ENCODE measurements around the gene AGBL4.

Gene AGBL4

DNA sequence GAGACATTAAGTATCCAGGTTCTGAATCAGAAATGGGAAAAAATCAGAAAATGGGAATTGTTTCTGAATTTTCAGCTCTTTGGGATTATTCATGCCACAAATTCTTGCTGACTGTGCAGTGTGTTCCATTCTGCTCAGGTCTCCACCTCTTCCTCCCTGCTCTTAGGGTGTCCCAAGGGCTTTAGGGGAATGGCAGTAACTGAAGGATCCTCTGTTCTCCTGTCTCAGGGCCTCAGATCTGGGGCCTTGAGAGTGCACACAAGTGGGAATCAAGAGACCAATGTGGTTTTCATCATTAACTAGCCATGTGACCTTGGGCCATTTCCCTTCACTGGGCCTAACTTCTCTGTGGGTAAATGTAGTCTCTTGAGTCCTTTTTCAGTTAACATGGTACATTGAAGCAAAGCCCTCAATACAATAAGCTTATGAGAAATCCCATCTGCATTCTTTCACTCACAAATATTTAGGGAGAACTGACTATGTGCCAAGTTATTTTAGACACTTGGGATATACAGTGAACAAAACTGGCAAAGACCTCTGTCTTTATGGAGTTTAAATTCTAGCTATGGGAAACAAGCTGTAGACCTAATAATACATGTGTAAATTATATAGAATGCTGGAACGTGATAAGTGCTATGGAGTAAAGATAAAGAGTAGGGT, 1476.1 kb downstream of the AGBL4 start (continued):
- TF ChIP-seq SCRT2 (tag by site-specific recombination; IDR thresholded peaks at IDR 0.05) = no peak
- TF ChIP-seq YY2 (tag by site-specific recombination; IDR thresholded peaks at IDR 0.05) = no peak
- no peak for TF ChIP-seq ZNF404 (tag by site-specific recombination; IDR thresholded peaks at IDR 0.05)
- TF ChIP-seq MZF1 (tag by site-specific recombination; IDR thresholded peaks at IDR 0.05; ENCODE audit: borderline replicate concordance) = no peak

DNA sequence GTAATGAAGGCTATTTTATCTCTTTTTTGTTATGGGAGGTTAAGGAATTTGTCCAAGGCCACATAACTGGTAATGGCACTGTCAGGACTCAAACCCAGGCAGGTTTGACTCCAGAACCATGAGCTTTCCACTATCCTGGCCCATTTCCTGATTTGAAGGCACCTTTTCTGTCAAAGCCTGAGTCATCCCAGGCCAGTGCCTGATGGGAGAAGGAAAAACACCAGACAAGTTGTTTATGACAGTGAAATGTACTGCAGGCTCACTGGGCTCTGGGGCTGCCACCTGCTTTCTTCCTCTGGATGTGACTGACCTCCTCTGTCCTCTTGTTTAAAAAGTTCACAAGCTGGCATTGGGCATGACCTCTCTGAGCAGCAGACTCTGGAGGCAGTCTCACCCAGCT, 1479.9 kb downstream of the AGBL4 start:
- H3K36me3 ChIP-seq (ENCODE audit: control insufficient read depth in 2 of 2, insufficient read depth in 1 of 2, low read length in 2 of 2) = no peaks in the 10 kb centered on the region
- no peak overlapping the region for H3K4me3 ChIP-seq (ENCODE audit: low read depth, low read length)
- H3K27ac ChIP-seq (ENCODE audit: extremely low read depth, low read depth, low read length) = no peak overlapping the region
- ChIA-PET CTCF (interaction anchor here (1.0 kb wide), 1 partner anchor 129 kb away, joined by 3 read pairs; no protein-coding TSS in a partner anchor), POLR2A (no interaction called here)
- no peaks in the 10 kb centered on the region for H3K4me1 ChIP-seq (ENCODE audit: control insufficient read depth, insufficient read depth, low read length)
- no peak for TF ChIP-seq ZNF623 (tag by site-specific recombination; IDR thresholded peaks at IDR 0.05)
- TF ChIP-seq, protein P1, sequence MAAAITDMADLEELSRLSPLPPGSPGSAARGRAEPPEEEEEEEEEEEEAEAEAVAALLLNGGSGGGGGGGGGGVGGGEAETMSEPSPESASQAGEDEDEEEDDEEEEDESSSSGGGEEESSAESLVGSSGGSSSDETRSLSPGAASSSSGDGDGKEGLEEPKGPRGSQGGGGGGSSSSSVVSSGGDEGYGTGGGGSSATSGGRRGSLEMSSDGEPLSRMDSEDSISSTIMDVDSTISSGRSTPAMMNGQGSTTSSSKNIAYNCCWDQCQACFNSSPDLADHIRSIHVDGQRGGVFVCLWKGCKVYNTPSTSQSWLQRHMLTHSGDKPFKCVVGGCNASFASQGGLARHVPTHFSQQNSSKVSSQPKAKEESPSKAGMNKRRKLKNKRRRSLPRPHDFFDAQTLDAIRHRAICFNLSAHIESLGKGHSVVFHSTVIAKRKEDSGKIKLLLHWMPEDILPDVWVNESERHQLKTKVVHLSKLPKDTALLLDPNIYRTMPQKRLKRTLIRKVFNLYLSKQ (tag by site-specific recombination; IDR thresholded peaks at IDR 0.05; ENCODE audit: borderline replicate concordance) = no peak
- TF ChIP-seq ZNF214 (tag by site-specific recombination; IDR thresholded peaks at IDR 0.05; ENCODE audit: borderline replicate concordance) = no peak
- no peak for TF ChIP-seq WT1 (tag by site-specific recombination; IDR thresholded peaks at IDR 0.05)
- TF ChIP-seq ZNF768 (tag by site-specific recombination; IDR thresholded peaks at IDR 0.05) = no peak
- TF ChIP-seq ZBTB21 (tag by site-specific recombination; IDR thresholded peaks at IDR 0.05) = no peak
- no peak for TF ChIP-seq ZNF660 (tag by site-specific recombination; IDR thresholded peaks at IDR 0.05)
- TF ChIP-seq KLF9 (tag by site-specific recombination; IDR thresholded peaks at IDR 0.05; ENCODE audit: low read depth) = no peak
- TF ChIP-seq ZNF302 (tag by site-specific recombination; IDR thresholded peaks at IDR 0.05; ENCODE audit: low read depth) = no peak
- H3K9me3 ChIP-seq (ENCODE audit: control insufficient read depth, insufficient read depth, low read depth, low read length) = no peaks in the 10 kb centered on the region

DNA sequence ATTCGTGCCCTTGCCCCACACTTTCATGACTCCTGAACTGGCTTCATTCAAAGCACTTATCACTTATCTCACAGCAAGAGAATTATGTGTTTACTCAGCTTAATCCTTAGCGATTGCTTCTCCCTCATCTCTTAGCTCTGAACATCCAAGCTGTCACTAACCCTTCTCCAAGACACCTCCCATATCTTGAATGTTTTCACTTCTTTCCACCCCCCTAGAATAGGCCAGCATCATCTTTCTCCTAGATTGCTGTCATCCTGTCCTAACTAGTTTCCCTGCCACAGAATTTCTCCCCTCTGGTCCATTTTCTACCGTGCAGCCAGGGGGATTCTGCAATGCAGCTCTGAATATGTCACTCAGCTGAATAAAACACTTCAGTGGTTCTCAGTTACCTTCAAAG, 1483.2 kb downstream of the AGBL4 start:
- H3K27ac ChIP-seq (ENCODE audit: extremely low read depth, low read depth, low read length) = no peak overlapping the region
- H3K4me1 ChIP-seq (ENCODE audit: control insufficient read depth, insufficient read depth, low read length) = no peaks in the 10 kb centered on the region
- H3K36me3 ChIP-seq (ENCODE audit: control insufficient read depth in 2 of 2, insufficient read depth in 1 of 2, low read length in 2 of 2) = no peaks in the 10 kb centered on the region
- ChIA-PET CTCF (interaction anchor here (0.7 to 1.4 kb wide), 3 partner anchors 10 to 924 kb away, joined by 3 to 6 read pairs (median 4); no protein-coding TSS in a partner anchor), POLR2A (no interaction called here)
- no peaks in the 10 kb centered on the region for H3K9me3 ChIP-seq (ENCODE audit: control insufficient read depth, insufficient read depth, low read depth, low read length)
- H3K4me3 ChIP-seq (ENCODE audit: low read depth, low read length) = no peak overlapping the region
- TF ChIP-seq, protein P2, sequence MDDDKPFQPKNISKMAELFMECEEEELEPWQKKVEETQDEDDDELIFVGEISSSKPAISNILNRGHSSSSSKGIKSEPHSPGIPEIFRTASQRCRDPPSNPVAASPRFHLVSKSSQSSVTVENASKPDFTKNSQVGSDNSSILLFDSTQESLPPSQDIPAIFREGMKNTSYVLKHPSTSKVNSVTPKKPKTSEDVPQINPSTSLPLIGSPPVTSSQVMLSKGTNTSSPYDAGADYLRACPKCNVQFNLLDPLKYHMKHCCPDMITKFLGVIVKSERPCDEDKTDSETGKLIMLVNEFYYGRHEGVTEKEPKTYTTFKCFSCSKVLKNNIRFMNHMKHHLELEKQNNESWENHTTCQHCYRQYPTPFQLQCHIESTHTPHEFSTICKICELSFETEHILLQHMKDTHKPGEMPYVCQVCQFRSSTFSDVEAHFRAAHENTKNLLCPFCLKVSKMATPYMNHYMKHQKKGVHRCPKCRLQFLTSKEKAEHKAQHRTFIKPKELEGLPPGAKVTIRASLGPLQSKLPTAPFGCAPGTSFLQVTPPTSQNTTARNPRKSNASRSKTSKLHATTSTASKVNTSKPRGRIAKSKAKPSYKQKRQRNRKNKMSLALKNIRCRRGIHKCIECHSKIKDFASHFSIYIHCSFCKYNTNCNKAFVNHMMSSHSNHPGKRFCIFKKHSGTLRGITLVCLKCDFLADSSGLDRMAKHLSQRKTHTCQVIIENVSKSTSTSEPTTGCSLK (tag by site-specific recombination; IDR thresholded peaks at IDR 0.05) = no peak
- TF ChIP-seq ZNF174 (tag by site-specific recombination; IDR thresholded peaks at IDR 0.05) (no peak), ZNF629 (tag by site-specific recombination; IDR thresholded peaks at IDR 0.05) (no peak), ZNF785 (tag by site-specific recombination; IDR thresholded peaks at IDR 0.05) (no peak), ZNF600 (tag by site-specific recombination; IDR thresholded peaks at IDR 0.05) (no peak), KLF1 (tag by site-specific recombination; IDR thresholded peaks at IDR 0.05) (no peak), ZNF140 (tag by site-specific recombination; IDR thresholded peaks at IDR 0.05) (no peak), ZNF138 (tag by site-specific recombination; IDR thresholded peaks at IDR 0.05; ENCODE audit: borderline replicate concordance) (no peak), ZNF404 (tag by site-specific recombination; IDR thresholded peaks at IDR 0.05) (no peak), IKZF3 (tag by site-specific recombination; IDR thresholded peaks at IDR 0.05) (no peak)
- TF ChIP-seq, protein P3, sequence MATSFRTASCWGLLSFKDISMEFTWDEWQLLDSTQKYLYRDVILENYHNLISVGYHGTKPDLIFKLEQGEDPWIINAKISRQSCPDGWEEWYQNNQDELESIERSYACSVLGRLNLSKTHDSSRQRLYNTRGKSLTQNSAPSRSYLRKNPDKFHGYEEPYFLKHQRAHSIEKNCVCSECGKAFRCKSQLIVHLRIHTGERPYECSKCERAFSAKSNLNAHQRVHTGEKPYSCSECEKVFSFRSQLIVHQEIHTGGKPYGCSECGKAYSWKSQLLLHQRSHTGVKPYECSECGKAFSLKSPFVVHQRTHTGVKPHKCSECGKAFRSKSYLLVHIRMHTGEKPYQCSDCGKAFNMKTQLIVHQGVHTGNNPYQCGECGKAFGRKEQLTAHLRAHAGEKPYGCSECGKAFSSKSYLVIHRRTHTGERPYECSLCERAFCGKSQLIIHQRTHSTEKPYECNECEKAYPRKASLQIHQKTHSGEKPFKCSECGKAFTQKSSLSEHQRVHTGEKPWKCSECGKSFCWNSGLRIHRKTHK (tag by site-specific recombination; IDR thresholded peaks at IDR 0.05) = no peak

Data from HEK293 (cell line).